Lung (tissue), 12 donors: Measurements from ENCODE around the gene P2RX5. TPM values are rescaled to one million over a fixed set of nuclear protein-coding genes. Genes with fewer than 3 reads are reported as not detected.
A peak's percentile ranks its signal among the peaks of the same experiment; 100 is the strongest.
"Not testable (repeated sequence)": the region's sequence is repeated elsewhere in the genome, so short reads cannot be mapped to it uniquely, and the experiment has no call there.

Experiments
- ATAC-seq: fragments of 200-7000 bp; cut with Tn5 transposase; one replicate; pipeline ENCODE4 v1.9.1; 2020; ENCODE audit warnings: moderate number of reproducible peaks; ENCODE audit not compliant: insufficient read depth, low FRiP score
- DNase-seq, 3 donors: peaks; one replicate each; pipeline ENCODE4 v3.0.0-alpha.2; 2013 to 2017
- H3K27ac ChIP-seq, 2 donors: one replicate each; pipeline ENCODE4 v1.5.1; 2013; ENCODE audit warnings: mild to moderate bottlenecking in 2 of 2, moderate library complexity in 2 of 2, control low read depth in 1 of 2, inconsistent platforms in 1 of 2, low read depth in 1 of 2, low read length in 1 of 2
- H3K27me3 ChIP-seq, 3 donors: one replicate each; pipeline ENCODE4 v1.5.1; 2013; ENCODE audit warnings: low read length in 2 of 3; ENCODE audit not compliant: control insufficient read depth in 3 of 3, insufficient read depth in 3 of 3
- H3K36me3 ChIP-seq, 4 donors: one replicate each; pipeline ENCODE4 v1.5.1; 2013; ENCODE audit warnings: low read length in 4 of 4, mild to moderate bottlenecking in 1 of 4, moderate library complexity in 1 of 4; ENCODE audit not compliant: control insufficient read depth in 4 of 4, insufficient read depth in 4 of 4
- H3K4me1 ChIP-seq, 5 donors: one replicate each; pipeline ENCODE4 v1.5.1; 2013; ENCODE audit warnings: low read length in 5 of 5, mild to moderate bottlenecking in 2 of 5, moderate library complexity in 1 of 5; ENCODE audit not compliant: control insufficient read depth in 5 of 5, insufficient read depth in 5 of 5
- H3K4me3 ChIP-seq: one replicate; pipeline ENCODE4 v1.5.1; 2013; ENCODE audit warnings: mild to moderate bottlenecking, control low read depth, moderate library complexity
- H3K9ac ChIP-seq, 2 donors: one replicate each; pipeline ENCODE4 v1.5.1; 2013; ENCODE audit warnings: low read length in 2 of 2, control low read depth in 1 of 2; ENCODE audit not compliant: insufficient read depth in 1 of 2
- H3K9me3 ChIP-seq, 4 donors: one replicate each; pipeline ENCODE4 v1.5.1; 2013; ENCODE audit warnings: low read length in 3 of 4, mild to moderate bottlenecking in 1 of 4, moderate library complexity in 1 of 4; ENCODE audit not compliant: control insufficient read depth in 4 of 4, insufficient read depth in 3 of 4
- WGBS, 2 donors: extraction: QIAGEN DNeasy Blood & Tissue Kit; methylation state at CpG; one replicate each; pipeline ENCODE4 v1.1.7; 2013; 5-methylcytosine and 5-hydroxymethylcytosine counted together
- polyA plus RNA-seq, 2 donors: library from polyadenylated mRNA; stranded (reverse); fragments of 200-250 nt; gene quantifications; one replicate each; pipeline ENCODE4 v1.2.1, GENCODE V29; 2013
- total RNA-seq, 2 donors: library from RNA; depleted of rRNA in 1 of 2; stranded (reverse); fragments of >200 nt in 1 of 2; gene quantifications; one replicate each; pipeline ENCODE4 v1.2.1, GENCODE V29; 2014 to 2021
- TF ChIP-seq, protein P1 (sequence below): IDR thresholded peaks from 2 replicates; pipeline ENCODE4 v1.5.1; 2012; ENCODE audit warnings: mild to moderate bottlenecking; ENCODE audit errors: control extremely low read depth, extremely low read depth
- donor health status: control.
- donor health status: control.
- donor health status: Bipolar disorder and iron deficiency.
- donor health status: healthy.
- donor health status: DM: yes; HTN: yes; CAD: no.

The P2RX5 gene
- total and polyA plus RNA-seq, 4 donors: 1.3 to 4.7 (median 3.3) TPM

- Histone ChIP-seq H3K36me3 (peaks cover 13 to 29% (median 23%) of the 10 kb centered on the region in 4 donors), H3K27me3 (no peaks in the 10 kb centered on the region), H3K4me1 (peaks cover 0 to 6% (median 2%) of the 10 kb centered on the region in 5 donors), H3K4me3 (no peak overlapping the region), H3K9me3 (no peaks in the 10 kb centered on the region), H3K9ac (no peak overlapping the region), H3K27ac (no peak overlapping the region)
- 66 to 72% methylated on average over 13 of the region's 13 CpGs for WGBS, 2 donors
- TF ChIP-seq, protein P1, sequence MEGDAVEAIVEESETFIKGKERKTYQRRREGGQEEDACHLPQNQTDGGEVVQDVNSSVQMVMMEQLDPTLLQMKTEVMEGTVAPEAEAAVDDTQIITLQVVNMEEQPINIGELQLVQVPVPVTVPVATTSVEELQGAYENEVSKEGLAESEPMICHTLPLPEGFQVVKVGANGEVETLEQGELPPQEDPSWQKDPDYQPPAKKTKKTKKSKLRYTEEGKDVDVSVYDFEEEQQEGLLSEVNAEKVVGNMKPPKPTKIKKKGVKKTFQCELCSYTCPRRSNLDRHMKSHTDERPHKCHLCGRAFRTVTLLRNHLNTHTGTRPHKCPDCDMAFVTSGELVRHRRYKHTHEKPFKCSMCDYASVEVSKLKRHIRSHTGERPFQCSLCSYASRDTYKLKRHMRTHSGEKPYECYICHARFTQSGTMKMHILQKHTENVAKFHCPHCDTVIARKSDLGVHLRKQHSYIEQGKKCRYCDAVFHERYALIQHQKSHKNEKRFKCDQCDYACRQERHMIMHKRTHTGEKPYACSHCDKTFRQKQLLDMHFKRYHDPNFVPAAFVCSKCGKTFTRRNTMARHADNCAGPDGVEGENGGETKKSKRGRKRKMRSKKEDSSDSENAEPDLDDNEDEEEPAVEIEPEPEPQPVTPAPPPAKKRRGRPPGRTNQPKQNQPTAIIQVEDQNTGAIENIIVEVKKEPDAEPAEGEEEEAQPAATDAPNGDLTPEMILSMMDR: no peak
- DNase-seq (no peak), ATAC-seq (no peak)
Observed at GRCh38 chr17:3712811-3713463, 17.0 kb upstream of the P2RX5 start.

GRCh38 chr17:3710951-3711383, 15.0 kb upstream of the P2RX5 start:
- Histone ChIP-seq H3K27me3 (no peaks in the 10 kb centered on the region), H3K9me3 (no peaks in the 10 kb centered on the region), H3K4me3 (no peak overlapping the region), H3K27ac (no peak overlapping the region), H3K4me1 (peaks cover 0 to 7% (median 3%) of the 10 kb centered on the region in 5 donors), H3K9ac (no peak overlapping the region), H3K36me3 (peaks cover 5 to 18% (median 12%) of the 10 kb centered on the region in 4 donors)
- ATAC-seq (peak; percentile 66), DNase-seq (no peak)
- WGBS, 2 donors: 36 to 59% methylated on average over 5 of the region's 5 CpGs
- TF ChIP-seq, protein P1: no peak

GRCh38 chr17:3708366-3708765, 12.4 kb upstream of the P2RX5 start:
- Histone ChIP-seq H3K9ac (peak overlapping the region in 1 of 2 donors; percentile 62), H3K4me1 (peaks cover 0 to 7% (median 3%) of the 10 kb centered on the region in 5 donors), H3K36me3 (peaks cover 0 to 5% (median 1%) of the 10 kb centered on the region in 4 donors), H3K27ac (no peak overlapping the region), H3K4me3 (no peak overlapping the region), H3K9me3 (no peaks in the 10 kb centered on the region), H3K27me3 (no peaks in the 10 kb centered on the region)
- TF ChIP-seq, protein P1: no peak
- no peak for ATAC-seq
- DNase-seq: peak in 2 of 3 donors; percentile 38 to 56
- WGBS, 2 donors: 51 to 74% methylated on average over 3 of the region's 3 CpGs

DNA sequence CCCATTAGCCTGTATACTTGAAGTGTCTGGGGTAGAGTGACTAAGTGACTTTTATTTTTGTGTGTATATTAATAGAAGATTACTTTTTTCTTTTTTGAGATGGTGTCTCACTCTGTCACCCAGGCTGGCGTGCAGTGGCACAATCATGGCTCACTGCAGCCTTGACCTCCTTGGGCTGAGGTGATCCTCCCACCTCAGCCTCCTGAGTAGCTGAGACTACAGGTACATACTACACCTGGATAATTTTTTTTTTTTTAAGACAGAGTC, 9.7 kb upstream of the P2RX5 start:
- WGBS, 2 donors: 91 to 100% methylated on average over 1 of the region's 1 CpG
- DNase-seq: not testable (repeated sequence)

More for the DNA sequence above, 9.7 kb upstream of the P2RX5 start:
- not testable (repeated sequence) for H3K9ac ChIP-seq, H3K27me3 ChIP-seq, H3K4me1 ChIP-seq, H3K36me3 ChIP-seq, ATAC-seq, H3K27ac ChIP-seq, H3K4me3 ChIP-seq, H3K9me3 ChIP-seq
